Mucosa of gallbladder (tissue), 1 donor: Measurements from ENCODE around the gene TAB2. TPM values are rescaled to one million over a fixed set of nuclear protein-coding genes. Genes with fewer than 3 reads are reported as not detected.
"Not testable (repeated sequence)": the region's sequence is repeated elsewhere in the genome, so short reads cannot be mapped to it uniquely, and the experiment has no call there.

Experiments used
- DNase-seq: peaks from one replicate; pipeline ENCODE4 v3.0.0-alpha.2; 2020; ENCODE audit warnings: low spot score
- total RNA-seq: library from RNA; stranded (reverse); gene quantifications from one replicate; pipeline ENCODE4 v1.2.1, GENCODE V29; 2021
- donor health status: DM: no; HTN: no; CAD: no.

Gene TAB2
- total RNA-seq, 1 donor from 2014 or later: 46.1 TPM

- DNase-seq: not testable (repeated sequence)
These were observed 142.7 kb downstream of the TAB2 start for GRCh38 chr6:149460249-149460648.

Other genes starting within 250 kb of the TAB2 start
- gene SUMO4, start 82.5 kb downstream of the TAB2 start, total RNA-seq: 1.3 TPM
- gene ZC3H12D, start 167.3 kb downstream of the TAB2 start, total RNA-seq: 1.6 TPM
- gene PPIL4, start 228.3 kb downstream of the TAB2 start, total RNA-seq: 21.1 TPM
- 45.0 TPM for gene GINM1, start 248.7 kb downstream of the TAB2 start, total RNA-seq